Neural cell (in vitro differentiated cells): ENCODE measurements around the gene TMEM9. TPM values are rescaled to one million over a fixed set of nuclear protein-coding genes. Genes with fewer than 3 reads are reported as not detected.

Experiments
- H2AFZ ChIP-seq: fragments of 200-600, 300-800 bp; sonication (generic), shearing (Covaris generic); 2 replicates; pipeline ENCODE4 v1.6.0; 2014; ENCODE audit warnings: low read depth, mild to moderate bottlenecking, antibody characterized with exemption, low read length, moderate library complexity
- H3F3A ChIP-seq: fragments of 200-600 bp; shearing (Covaris generic); 2 replicates; pipeline ENCODE4 v1.6.1; 2016; ENCODE audit warnings: mild to moderate bottlenecking, moderate library complexity, mixed read lengths, antibody characterized with exemption, low read length; ENCODE audit not compliant: insufficient read depth, poor library complexity, severe bottlenecking
- H3K27ac ChIP-seq: fragments of 200-600, 300-800 bp; sonication (generic), shearing (Covaris generic); 2 replicates; pipeline ENCODE4 v1.5.1; 2014; ENCODE audit warnings: mild to moderate bottlenecking, low read length, moderate library complexity
- H3K27me3 ChIP-seq: fragments of 300-800, 200-600 bp; sonication (generic), shearing (Covaris generic); 2 replicates; pipeline ENCODE4 v1.6.0; 2014; ENCODE audit warnings: mild to moderate bottlenecking, low read depth, low read length, moderate library complexity; ENCODE audit not compliant: insufficient read depth
- H3K36me3 ChIP-seq: fragments of 300-800, 200-600 bp; sonication (generic), shearing (Covaris generic); 2 replicates; pipeline ENCODE4 v1.5.1; 2014; ENCODE audit warnings: mild to moderate bottlenecking, antibody characterized with exemption, low read length, moderate library complexity; ENCODE audit not compliant: insufficient read depth
- H3K4me2 ChIP-seq: fragments of 300-800, 200-600 bp; sonication (generic), shearing (Covaris generic); 2 replicates; pipeline ENCODE4 v1.6.0; 2014; ENCODE audit warnings: mild to moderate bottlenecking, low read length
- H3K4me3 ChIP-seq: fragments of 300-800, 200-600 bp; sonication (generic), shearing (Covaris generic); 2 replicates; pipeline ENCODE4 v1.5.1; 2014; ENCODE audit warnings: mild to moderate bottlenecking, low read length, moderate library complexity
- H3K79me2 ChIP-seq: fragments of 200-600 bp; shearing (Covaris generic); replicated peaks from 2 replicates; pipeline ENCODE4 v1.6.0; 2014; ENCODE audit warnings: mild to moderate bottlenecking, low read length, moderate library complexity; ENCODE audit not compliant: insufficient read depth
- H3K9ac ChIP-seq: fragments of 300-800, 200-600 bp; sonication (generic), shearing (Covaris generic); 2 replicates; pipeline ENCODE4 v1.6.1; 2016; ENCODE audit warnings: mild to moderate bottlenecking, low read length, mixed read lengths
- H3K9me2 ChIP-seq: fragments of 200-600 bp; shearing (Covaris generic); 2 replicates; pipeline ENCODE4 v1.6.1; 2016; ENCODE audit warnings: mild to moderate bottlenecking, low read length, mixed read lengths; ENCODE audit not compliant: insufficient read depth
- H3K9me3 ChIP-seq: fragments of 200-600, 300-800 bp; sonication (generic), shearing (Covaris generic); 2 replicates; pipeline ENCODE4 v1.6.1; 2016; ENCODE audit warnings: mild to moderate bottlenecking, mixed run types, low read length, moderate library complexity, mixed read lengths
- H4K20me1 ChIP-seq: fragments of 200-600 bp; shearing (Covaris generic); 2 replicates; pipeline ENCODE4 v1.6.1; 2016; ENCODE audit warnings: mild to moderate bottlenecking, mixed run types; ENCODE audit not compliant: insufficient read depth
- EP300 ChIP-seq: fragments of 450-650 bp; conservative IDR thresholded peaks from 2 replicates; pipeline ENCODE4 v1.6.1; 2014; ENCODE audit warnings: antibody characterized with exemption, mild to moderate bottlenecking, moderate library complexity; ENCODE audit not compliant: poor library complexity, severe bottlenecking
- EZH2 ChIP-seq: fragments of 200-600, 300-800 bp; shearing (Covaris generic), sonication (generic); IDR thresholded peaks from 2 replicates; pipeline ENCODE4 v1.6.1; 2014; ENCODE audit warnings: antibody characterized with exemption, low read length, borderline replicate concordance, mild to moderate bottlenecking; ENCODE audit not compliant: insufficient read depth, poor library complexity, severe bottlenecking
- MXI1 ChIP-seq: fragments of 450-650 bp; conservative IDR thresholded peaks from 2 replicates; pipeline ENCODE4 v1.6.1; 2014; ENCODE audit warnings: antibody characterized with exemption, mild to moderate bottlenecking; ENCODE audit not compliant: poor library complexity, severe bottlenecking
- POLR2AphosphoS5 ChIP-seq: IDR thresholded peaks from 2 replicates; pipeline ENCODE4 v1.6.1; 2012
- RAD21 ChIP-seq: fragments of 450-650 bp; conservative IDR thresholded peaks from 2 replicates; pipeline ENCODE4 v1.6.1; 2014; ENCODE audit warnings: antibody characterized with exemption, mild to moderate bottlenecking, moderate library complexity
- SMC3 ChIP-seq: fragments of 450-650 bp; conservative IDR thresholded peaks from 2 replicates; pipeline ENCODE4 v1.6.1; 2014; ENCODE audit warnings: antibody characterized with exemption, mild to moderate bottlenecking, moderate library complexity; ENCODE audit not compliant: poor library complexity
- TAF1 ChIP-seq: IDR thresholded peaks from 2 replicates; pipeline ENCODE4 v1.6.1; 2012; ENCODE audit warnings: low read depth
- polyA plus RNA-seq: library from polyadenylated mRNA; depleted of rRNA; stranded (reverse); fragments of >200 nt; gene quantifications from 2 replicates; pipeline ENCODE4 v1.2.3, GENCODE V29; 2014
- TF ChIP-seq, protein P1 (sequence below): fragments of 450-650 bp; IDR thresholded peaks from 2 replicates; pipeline ENCODE4 v1.5.1; 2014; ENCODE audit warnings: antibody characterized with exemption, mild to moderate bottlenecking, moderate library complexity; ENCODE audit not compliant: poor library complexity, severe bottlenecking
- TF ChIP-seq, protein P2 (sequence below): IDR thresholded peaks from 2 replicates; pipeline ENCODE4 v1.6.1; 2012; ENCODE audit warnings: borderline replicate concordance

TMEM9 gene
- polyA plus RNA-seq, 1 donor from 2014 or later: 182 TPM

DNA sequence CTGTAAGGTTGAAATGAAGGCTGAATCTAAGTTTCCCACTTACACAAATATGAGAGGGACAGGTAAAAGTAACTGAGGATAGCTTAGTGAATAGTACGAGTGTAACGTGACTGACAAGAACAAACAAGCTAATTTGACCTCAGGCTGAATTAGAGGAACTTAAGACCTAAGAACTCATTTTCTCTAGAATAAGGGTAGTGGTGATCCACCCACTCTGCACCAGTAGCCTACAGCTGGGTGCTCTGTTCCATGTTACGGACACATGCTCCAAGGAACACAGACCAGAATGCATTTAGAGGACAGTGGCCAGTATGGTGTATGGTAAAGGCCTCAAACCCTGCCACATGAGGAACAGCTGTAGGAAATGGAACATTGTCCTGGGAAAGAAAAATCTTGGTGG is 14.9 kb upstream of the TMEM9 start:
- H3K9me2 ChIP-seq: no peaks in the 10 kb centered on the region
- no peaks in the 10 kb centered on the region for H3K27me3 ChIP-seq
- no peaks in the 10 kb centered on the region for H3F3A ChIP-seq
- H3K27ac ChIP-seq: no peak overlapping the region
- H3K4me2 ChIP-seq: no peak overlapping the region
- H3K9me3 ChIP-seq: no peaks in the 10 kb centered on the region
- H2AFZ ChIP-seq: no peak overlapping the region
- H3K9ac ChIP-seq: no peak overlapping the region
- H3K36me3 ChIP-seq: no peaks in the 10 kb centered on the region
- H4K20me1 ChIP-seq: no peaks in the 10 kb centered on the region
- H3K4me3 ChIP-seq: no peak overlapping the region
- TF ChIP-seq TAF1: no peak
- TF ChIP-seq EZH2: no peak
- no peak for TF ChIP-seq RAD21
- no peak for TF ChIP-seq MXI1
- no peak for TF ChIP-seq SMC3
- no peak for TF ChIP-seq POLR2AphosphoS5
- TF ChIP-seq EP300: no peak
- H3K79me2 ChIP-seq: no peaks in the 10 kb centered on the region

DNA sequence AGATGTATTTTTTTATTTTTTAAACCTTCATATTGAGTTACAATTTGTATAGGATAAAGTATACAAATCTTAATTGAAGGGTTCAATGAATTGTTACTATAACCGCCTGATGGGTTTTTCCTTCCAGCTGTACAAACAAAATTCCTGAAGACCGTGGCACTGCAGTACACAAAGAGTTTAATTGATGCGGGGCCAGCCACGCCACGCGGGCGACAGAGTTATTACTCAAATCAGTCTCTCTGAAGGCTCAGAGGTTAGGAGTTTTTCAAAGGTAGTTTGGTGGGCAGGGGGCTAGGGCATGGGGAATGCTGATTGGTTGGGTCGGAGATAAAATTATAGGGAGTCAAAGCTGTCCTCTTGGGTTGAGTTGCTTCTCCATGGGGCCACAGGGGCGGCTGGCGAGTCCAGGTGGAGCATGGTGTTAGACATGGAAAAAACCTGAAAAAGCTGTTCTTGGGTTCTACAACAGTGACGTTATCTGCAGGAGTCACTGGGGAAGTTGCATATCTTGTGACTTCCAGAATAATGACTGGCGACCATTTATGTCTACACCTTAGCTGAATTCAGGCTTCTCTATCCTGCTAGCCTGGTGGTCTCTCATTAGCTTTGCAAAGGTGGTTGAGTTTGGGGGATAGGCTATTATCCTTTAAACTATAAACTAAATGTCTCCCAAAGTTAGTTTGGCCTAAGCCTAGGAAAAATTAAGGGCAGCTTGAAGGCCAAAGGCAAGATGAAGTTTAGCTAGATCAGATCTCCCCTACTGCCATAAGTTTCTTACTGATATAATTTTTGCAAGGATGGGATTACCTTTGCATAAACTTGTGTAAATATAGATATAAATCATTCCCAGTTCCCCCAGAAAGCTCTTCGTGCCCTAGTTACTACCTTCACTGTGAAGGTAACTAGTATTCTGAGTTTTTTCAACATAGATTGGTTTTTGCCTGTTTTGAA is 13.0 kb upstream of the TMEM9 start:
- no peak overlapping the region for H3K9ac ChIP-seq
- H3K4me3 ChIP-seq: no peak overlapping the region
- no peaks in the 10 kb centered on the region for H3K9me3 ChIP-seq
- H3K27me3 ChIP-seq: no peaks in the 10 kb centered on the region
- H3K9me2 ChIP-seq: no peaks in the 10 kb centered on the region
- no peak overlapping the region for H2AFZ ChIP-seq
- no peaks in the 10 kb centered on the region for H4K20me1 ChIP-seq
- H3K27ac ChIP-seq: no peak overlapping the region
- no peaks in the 10 kb centered on the region for H3K36me3 ChIP-seq
- no peak overlapping the region for H3K4me2 ChIP-seq
- no peaks in the 10 kb centered on the region for H3F3A ChIP-seq
- TF ChIP-seq RAD21 (no peak), SMC3 (no peak), EZH2 (no peak), POLR2AphosphoS5 (no peak), TAF1 (no peak), MXI1 (no peak), EP300 (no peak)
- TF ChIP-seq, protein P1, sequence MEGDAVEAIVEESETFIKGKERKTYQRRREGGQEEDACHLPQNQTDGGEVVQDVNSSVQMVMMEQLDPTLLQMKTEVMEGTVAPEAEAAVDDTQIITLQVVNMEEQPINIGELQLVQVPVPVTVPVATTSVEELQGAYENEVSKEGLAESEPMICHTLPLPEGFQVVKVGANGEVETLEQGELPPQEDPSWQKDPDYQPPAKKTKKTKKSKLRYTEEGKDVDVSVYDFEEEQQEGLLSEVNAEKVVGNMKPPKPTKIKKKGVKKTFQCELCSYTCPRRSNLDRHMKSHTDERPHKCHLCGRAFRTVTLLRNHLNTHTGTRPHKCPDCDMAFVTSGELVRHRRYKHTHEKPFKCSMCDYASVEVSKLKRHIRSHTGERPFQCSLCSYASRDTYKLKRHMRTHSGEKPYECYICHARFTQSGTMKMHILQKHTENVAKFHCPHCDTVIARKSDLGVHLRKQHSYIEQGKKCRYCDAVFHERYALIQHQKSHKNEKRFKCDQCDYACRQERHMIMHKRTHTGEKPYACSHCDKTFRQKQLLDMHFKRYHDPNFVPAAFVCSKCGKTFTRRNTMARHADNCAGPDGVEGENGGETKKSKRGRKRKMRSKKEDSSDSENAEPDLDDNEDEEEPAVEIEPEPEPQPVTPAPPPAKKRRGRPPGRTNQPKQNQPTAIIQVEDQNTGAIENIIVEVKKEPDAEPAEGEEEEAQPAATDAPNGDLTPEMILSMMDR: no peak
- TF ChIP-seq, protein P2, sequence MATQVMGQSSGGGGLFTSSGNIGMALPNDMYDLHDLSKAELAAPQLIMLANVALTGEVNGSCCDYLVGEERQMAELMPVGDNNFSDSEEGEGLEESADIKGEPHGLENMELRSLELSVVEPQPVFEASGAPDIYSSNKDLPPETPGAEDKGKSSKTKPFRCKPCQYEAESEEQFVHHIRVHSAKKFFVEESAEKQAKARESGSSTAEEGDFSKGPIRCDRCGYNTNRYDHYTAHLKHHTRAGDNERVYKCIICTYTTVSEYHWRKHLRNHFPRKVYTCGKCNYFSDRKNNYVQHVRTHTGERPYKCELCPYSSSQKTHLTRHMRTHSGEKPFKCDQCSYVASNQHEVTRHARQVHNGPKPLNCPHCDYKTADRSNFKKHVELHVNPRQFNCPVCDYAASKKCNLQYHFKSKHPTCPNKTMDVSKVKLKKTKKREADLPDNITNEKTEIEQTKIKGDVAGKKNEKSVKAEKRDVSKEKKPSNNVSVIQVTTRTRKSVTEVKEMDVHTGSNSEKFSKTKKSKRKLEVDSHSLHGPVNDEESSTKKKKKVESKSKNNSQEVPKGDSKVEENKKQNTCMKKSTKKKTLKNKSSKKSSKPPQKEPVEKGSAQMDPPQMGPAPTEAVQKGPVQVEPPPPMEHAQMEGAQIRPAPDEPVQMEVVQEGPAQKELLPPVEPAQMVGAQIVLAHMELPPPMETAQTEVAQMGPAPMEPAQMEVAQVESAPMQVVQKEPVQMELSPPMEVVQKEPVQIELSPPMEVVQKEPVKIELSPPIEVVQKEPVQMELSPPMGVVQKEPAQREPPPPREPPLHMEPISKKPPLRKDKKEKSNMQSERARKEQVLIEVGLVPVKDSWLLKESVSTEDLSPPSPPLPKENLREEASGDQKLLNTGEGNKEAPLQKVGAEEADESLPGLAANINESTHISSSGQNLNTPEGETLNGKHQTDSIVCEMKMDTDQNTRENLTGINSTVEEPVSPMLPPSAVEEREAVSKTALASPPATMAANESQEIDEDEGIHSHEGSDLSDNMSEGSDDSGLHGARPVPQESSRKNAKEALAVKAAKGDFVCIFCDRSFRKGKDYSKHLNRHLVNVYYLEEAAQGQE: no peak
- no peaks in the 10 kb centered on the region for H3K79me2 ChIP-seq
